ENCODE data around the gene NAA25. TPM values are rescaled to one million over a fixed set of nuclear protein-coding genes. Genes with fewer than 3 reads are reported as not detected.
"Not testable (repeated sequence)": the region's sequence is repeated elsewhere in the genome, so short reads cannot be mapped to it uniquely, and the experiment has no call there.

The NAA25 gene
- total RNA-seq, 1 experiment from 2014 or later, result 17.4 TPM

DNA sequence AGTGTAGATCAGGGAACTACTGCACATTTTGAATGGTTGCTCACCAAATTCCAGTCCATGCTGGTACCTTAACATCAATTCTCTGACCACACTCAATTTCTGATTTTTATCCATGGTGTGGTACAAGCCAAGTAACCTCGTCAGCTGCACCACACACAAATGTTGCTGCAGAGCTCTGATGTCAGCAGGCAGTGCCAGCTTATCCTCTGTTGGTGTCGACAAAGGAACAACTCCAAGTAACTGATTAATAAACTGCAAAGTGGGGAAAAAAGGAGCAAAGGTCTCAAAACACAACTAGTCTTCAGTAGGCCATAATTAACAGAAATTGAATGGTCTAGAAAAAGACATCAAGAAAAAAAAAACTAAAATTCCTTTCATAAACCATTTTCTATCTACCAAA lies 47.4 kb downstream of the NAA25 start:
- no peak for DNase-seq (ENCODE audit: low read depth)

DNA sequence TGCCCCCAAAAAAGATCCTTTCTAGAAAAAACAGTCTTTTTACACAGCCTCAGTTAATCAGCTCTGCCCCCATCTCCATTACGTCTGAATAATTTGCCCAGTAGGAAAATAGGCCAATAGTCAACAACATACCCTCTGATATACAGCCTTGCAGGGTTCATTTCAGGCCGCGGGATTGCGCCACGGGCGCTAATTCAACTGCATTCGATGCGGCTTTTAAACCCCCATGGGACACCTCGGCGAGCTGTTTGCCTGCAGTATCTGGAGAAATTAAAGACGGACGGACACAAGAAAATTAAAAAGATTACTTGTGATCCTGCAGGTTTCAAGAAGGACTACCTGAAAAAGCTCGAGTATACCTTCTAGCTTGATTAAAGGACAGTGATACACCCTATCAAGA lies 59.2 kb downstream of the NAA25 start:
- DNase-seq (ENCODE audit: low read depth), result no peak

DNA sequence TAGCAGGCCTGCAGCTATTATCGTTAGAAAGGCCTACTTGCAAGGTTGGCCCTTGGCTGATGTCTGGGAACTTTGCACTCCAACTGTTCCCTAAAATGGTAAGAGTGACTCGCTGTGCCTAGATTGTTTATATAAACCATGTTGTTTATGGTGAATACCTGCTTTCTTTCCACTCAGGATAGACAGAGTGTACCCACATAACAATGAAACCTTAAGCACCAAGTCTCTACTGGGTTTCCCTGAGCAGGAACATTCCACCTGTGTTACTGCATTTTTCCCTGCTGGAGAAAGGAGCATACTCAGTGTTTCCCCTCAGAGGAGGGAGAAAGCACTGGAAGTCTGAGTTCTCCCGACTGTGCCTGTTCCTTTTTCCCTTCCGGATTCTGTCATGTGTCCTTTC lies 62.6 kb downstream of the NAA25 start:
- DNase-seq (ENCODE audit: low read depth), result peak; percentile 42

DNA sequence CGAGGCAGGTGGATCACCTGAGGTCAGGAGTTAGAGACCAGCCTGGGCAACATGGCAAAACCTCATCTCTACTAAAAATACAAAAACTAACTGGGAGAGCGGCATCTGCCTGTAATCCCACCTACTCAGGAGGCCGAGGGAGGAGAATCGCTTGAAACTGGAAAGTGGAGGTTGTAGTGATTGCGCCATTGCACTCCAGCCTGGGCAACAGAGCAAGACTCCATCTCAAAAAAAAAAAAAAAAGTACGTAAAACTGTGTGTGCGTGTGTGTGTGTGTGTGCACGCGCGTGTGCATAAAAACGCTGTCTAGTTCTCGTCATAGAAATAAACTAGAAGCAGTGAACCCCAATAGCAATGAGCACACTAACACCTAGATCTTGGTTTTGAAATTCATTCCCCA lies 72.0 kb downstream of the NAA25 start:
- not testable (repeated sequence) for DNase-seq (ENCODE audit: low read depth)

DNA sequence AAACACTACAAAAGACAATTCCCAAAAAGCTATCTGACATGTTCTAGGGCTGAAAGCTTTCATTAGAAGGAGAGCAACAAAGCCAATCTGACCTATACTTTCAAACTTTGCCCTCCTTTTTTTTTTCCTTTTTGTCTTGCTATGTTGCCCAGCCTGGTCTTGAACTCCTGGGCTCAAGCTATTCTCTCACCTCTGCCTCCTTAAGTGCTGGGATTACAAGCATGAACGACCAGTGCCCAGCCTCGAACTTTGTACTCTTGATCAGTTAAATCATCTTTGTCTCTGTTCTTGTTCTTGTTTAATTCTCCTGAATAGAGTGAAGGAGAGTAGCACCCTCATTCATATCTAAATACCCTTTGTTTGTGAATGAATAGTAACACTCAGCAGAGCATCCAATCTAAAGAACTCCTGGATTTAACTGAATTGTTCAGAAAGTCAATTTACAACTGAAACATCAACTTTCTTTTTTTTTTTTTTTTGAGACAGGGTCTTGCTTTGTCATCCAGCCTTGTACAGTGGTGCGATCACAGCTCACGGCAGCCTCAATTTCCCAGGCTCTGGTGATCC lies 73.3 kb downstream of the NAA25 start:
- DNase-seq (ENCODE audit: low read depth), result no peak

DNA sequence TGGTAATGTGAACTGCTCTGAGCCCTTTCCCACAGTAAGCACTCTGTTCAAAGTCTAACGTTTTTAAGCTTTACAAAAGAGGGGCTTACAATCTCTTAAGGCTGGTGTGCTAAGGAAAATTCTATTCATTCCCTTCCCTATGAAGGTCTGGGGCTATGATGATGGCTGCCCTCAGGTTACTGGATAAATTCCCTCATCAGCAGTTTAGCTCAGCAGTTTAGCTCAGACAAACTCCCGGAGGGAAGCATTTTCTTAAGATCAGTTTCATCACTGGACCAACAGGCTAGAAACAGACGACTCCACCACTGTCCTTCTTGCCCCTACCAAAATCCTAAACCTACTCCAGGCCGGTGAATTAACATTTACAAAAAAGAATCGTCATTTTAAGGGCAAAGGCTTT lies 76.3 kb downstream of the NAA25 start:
- no peak for DNase-seq (ENCODE audit: low read depth)

DNA sequence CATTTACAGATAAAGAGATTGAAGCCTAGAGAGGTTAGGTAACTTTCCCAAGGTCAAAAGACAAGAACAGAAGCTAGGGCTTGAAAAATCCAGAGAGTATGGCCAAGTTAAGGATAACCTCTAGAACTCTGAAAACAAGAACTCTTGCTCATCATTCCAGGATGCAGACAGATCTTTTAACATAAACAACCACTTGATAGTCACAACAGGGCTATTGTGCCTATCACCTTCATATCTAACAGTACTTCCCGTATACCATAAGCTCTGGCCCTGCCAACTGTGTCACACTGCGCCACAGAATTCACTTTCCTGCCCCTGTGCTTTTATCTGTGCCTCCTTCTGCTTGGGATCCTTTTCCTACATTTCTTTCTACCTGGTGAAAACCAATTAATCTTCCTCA lies 77.1 kb downstream of the NAA25 start:
- no peak for DNase-seq (ENCODE audit: low read depth)

DNA sequence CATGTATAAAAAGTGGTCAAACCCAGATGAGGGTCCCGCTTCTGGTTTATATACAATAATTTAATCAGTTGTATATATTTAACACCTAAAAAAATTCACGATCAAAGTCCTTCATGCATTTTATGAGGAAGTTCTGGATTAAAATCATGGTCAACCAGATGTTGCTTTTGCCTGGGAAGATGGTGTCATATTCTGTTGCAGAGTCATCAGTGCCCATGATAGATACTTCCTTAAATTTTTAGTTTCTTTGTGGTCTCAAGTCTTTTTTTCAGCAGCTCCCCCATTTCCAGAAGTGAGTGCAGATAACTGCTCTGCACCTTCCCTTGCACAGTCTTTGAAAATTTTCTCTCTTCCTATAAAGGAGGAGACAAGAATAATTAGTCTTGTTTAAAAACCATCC lies 79.3 kb downstream of the NAA25 start:
- DNase-seq (ENCODE audit: low read depth), result no peak

DNA sequence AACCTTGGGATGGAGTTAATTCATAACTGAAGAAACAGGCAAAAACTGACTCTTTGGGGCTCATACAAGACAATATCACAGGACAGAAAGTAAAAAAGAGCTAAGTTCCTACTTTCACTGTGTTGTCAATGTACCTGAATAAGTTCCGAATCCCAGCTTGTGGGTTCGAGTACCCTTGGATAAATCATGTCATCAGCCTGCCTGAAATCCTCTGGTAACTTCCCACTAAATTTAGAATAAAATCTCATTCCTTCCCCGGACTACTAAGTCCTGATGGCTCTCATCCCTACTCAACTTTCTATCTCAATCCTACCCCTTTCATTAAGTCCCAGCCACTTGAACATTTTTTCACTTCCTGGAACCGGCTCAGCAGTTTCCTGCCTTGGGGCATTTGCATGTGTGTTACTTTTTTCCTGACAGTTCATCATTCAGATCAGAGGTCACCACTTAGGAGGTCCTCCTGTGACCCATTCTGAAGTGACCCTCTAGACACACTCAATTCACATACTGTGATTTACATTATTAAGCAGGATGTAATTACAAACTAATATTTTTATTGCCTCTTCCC lies 82.7 kb downstream of the NAA25 start:
- peak; percentile 49 for DNase-seq (ENCODE audit: low read depth)

DNA sequence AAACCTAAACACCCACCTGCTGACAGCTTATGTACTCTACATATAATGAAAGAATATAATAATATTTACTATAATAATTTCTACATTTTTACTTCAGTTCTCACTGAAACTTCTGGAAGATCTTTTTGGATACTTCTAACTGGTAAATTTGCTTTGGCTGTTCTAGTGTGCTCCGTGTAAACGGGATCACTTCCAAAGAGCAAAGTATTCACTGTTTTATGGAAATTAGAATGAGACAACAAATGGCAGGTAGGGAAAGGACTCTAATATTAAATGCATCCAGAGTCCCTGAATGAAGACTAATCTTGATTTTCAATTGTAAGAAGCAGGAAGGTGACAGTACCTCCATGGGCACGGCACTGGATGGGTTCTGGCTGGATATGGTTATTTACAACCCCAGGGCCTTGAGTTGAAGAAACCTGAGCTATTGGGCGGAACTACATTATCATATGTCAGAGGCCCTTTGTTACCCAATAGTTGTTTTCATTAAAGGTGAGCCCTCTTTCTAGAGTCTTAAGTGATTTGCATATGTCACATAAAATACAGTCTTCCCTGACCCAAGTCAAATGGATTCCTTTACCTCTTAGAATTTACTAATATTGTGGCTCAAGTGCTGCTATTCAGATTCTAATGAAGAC lies 84.7 kb downstream of the NAA25 start:
- DNase-seq (ENCODE audit: low read depth), result no peak

DNA sequence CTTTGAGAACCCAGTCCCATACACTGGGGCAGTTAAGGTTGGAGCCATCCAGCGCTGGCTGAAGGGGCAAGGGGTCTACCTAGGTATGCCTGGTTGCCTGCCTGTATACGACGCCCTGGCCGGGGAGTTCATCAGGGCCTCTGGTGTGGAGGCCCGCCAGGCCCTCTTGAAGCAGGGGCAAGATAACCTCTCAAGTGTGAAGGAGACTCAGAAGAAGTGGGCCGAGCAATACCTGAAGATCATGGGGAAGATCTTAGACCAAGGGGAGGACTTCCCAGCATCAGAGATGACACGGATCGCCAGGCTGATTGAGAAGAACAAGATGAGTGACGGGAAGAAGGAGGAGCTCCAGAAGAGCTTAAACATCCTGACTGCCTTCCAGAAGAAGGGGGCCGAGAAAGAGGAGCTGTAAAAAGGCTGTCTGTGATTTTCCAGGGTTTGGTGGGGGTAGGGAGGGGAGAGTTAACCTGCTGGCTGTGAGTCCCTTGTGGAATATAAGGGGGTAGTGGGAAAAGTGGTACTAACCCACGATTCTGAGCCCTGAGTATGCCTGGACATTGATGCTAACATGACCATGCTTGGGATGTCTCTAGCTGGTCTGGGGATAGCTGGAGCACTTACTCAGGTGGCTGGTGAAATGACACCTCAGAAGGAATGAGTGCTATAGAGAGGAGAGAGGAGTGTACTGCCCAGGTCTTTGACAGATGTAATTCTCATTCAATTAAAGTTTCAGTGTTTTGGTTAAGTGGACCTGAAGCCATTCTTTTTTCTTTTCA lies 86.2 kb downstream of the NAA25 start:
- no peak for DNase-seq (ENCODE audit: low read depth)

DNA sequence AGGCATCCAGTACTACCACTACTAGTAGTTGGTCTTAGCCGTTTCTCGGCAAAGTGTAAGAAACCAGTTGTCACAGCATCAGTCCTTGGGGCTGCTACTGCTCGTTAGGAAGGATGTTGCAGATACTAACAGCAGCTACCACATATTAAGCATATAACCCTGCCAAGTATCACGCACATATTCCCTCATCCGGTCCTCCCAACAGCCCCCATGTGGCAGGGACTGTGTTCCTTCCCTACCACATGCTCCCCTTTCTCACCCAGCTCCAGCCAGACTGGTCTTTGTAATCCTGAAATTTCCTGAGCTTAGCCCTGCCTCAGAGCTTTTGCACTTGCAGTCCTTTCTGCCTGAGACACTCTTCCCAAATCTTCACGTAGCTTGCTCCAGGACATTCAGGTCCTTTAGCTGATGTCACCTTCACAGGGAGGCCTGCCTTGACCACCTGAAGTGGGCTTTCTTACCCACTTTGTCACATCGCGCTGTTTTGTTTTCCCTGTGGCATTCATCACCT lies 87.6 kb downstream of the NAA25 start:
- no peak for DNase-seq (ENCODE audit: low read depth)

DNA sequence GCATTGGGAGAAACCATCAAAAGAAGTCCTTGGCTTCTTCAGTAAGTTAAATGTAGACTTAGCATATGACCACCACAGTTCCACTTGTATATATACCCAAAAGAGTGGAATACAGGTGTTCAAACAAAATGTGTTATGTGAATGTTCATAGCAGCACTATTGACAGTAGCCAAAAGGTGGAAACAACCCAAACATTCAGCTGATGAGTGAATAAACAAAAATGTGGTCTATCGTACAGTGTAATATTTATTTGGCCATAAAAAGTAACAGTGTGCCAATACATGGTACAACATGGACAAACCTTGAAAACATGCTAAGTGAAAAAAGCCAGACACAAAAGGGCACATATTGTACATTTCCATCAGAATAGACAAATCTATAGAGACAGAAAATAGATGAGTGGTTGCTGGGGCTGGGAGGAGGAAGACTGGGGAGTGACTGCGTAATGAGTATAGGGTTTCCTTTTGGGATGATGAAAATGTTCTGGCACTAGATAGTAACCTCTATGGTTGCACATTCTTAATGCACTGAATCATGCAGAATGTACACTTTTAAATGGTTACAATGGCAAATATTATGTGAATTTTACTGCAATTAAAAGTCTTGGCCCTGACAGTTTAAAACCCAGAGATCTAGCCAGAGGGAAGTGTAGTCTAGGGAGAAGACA lies 89.9 kb downstream of the NAA25 start:
- peak; percentile 48 for DNase-seq (ENCODE audit: low read depth)

DNA sequence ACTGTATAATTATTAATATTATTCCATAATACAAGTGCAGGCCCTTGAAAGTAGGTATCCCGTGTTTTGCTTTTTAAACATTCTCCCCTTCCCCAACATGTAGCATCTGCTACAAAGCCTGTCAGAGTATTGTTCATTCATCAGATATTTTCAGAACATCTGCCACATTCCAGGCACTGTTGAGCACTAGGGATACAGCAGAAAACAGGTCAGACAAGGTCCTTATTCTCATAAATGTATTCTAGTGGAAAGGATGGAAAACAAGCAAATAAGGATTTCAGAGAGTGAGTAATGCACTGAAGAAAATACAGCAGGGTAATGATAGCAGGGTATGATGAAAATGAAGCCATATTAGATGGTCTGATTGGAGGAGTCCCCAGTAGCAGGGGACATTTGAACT lies 91.5 kb downstream of the NAA25 start:
- DNase-seq (ENCODE audit: low read depth), result no peak

DNA sequence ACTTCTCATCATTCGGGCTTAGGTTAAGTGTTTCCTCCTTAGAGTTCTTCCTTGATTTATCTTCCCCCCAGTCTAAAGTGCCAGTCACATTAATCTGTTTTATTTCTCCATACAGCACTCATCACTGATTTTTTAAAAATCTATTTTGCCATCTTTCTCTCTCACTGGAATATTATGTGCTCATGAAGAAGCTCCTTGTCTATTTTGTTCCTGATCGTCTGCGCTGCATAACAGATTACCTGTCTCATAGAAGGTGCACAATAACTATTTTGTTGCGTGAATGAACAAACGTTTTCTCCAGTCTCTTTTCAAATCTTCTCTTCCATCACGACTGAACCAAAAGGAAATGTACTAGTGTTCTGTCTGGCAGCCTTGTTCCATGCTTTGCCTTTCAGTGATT lies 92.6 kb downstream of the NAA25 start:
- DNase-seq (ENCODE audit: low read depth), result no peak

DNA sequence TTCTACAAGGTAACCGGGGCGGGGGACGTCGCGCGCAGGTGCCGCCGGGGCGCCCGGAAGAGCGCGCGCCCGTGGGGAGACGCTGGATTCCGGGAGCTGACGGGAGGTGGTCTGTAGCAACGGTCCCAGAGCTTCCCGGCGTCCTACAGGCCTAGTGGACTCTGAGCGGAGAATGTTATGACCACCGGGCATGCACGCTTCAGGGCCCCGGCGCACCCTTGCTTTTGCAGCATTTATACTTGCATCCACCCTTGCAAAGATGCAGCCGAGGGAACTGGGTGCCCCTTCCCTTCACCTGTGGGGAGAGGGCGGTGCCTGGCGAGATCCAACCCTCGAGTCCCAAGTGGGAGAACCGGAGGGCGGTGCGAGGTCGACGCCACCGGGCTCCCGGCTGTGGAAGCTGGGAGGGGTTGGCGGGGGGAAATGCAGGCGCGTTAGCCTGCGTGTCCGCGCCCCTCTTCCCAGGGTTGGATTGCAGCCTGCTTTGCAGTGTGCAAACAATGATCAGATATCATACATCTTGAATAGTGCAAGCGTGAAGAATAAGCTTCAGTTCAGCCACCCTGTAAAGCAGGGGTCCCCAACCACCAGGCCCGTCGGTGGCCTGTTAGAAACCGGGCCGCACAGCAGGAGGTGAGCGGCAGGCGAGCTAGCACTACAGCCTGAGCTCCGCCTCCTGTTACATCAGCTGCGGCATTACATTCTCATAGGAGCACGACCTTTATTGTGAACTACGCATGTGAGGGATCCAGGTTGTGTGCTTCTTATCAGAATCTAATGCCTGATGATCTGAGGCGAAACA lies 94.8 kb downstream of the NAA25 start:
- peak; percentile 64 for DNase-seq (ENCODE audit: low read depth)

DNA sequence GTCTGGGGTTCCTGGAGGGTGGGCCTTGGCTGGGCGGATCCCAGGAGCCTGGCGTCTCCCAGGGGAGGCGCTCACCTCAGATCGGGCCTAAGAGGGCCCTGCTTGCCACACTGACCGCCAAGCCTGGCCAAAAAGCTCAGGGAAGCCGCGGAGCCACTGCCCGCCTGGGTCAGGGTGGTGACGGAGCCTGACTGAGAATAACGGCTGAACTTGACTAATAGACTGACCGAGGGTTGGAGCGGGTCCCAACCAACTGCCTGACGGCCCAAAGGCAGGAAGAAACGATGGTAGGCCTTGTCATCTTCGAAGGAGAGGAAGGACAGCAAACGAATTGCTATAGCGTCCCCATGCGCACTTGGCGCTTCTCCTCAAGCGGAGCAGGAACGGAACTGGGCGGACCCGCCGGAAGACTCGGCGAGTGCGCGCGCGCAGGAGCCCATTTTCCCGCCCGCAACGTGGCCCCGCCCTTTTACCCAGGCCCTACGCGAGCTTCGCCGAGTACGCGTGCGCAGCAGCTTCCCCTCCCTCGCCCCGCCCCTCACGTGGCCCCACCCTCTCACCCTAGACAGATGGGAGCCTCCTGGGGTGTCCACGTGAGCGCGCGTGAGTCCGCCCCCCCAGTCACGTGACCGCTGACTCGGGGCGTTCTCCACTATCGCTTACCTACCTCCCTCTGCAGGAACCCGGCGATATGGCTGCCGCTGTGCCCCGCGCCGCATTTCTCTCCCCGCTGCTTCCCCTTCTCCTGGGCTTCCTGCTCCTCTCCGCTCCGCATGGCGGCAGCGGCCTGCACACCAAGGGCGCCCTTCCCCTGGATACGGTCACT lies 95.6 kb downstream of the NAA25 start, which contains the start of the genes ERP29 and TMEM116:
Gene ERP29 (plus strand): TSS at position 652 of the 826 bp plus-strand sequence. CDS start 40 bp downstream, at position 692.
Gene TMEM116 (minus strand): TSS at position 391 of the 826 bp plus-strand sequence. CDS start 7,895 bp downstream, outside the sequence.
- DNase-seq (ENCODE audit: low read depth), result peak; percentile 96

DNA sequence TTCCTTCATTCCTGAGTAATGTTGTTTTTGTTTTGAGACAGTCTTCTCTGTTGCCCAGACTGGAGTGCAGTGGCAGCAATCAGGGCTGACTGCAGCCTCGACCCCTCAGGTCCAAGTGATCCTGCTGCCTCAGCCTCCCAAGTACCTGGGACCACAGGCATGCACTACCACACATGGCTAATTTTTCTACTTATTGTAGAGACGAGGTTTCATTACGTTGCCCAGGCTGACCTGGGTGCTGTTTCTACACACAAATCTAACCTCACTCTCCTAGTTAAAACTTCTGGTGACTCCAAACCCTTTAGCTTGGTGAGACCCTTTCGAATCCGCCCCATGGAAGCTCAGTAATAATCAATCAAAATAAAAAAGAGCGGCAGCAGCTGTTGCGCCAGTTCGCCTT lies 96.9 kb downstream of the NAA25 start:
- no peak for DNase-seq (ENCODE audit: low read depth)

DNA sequence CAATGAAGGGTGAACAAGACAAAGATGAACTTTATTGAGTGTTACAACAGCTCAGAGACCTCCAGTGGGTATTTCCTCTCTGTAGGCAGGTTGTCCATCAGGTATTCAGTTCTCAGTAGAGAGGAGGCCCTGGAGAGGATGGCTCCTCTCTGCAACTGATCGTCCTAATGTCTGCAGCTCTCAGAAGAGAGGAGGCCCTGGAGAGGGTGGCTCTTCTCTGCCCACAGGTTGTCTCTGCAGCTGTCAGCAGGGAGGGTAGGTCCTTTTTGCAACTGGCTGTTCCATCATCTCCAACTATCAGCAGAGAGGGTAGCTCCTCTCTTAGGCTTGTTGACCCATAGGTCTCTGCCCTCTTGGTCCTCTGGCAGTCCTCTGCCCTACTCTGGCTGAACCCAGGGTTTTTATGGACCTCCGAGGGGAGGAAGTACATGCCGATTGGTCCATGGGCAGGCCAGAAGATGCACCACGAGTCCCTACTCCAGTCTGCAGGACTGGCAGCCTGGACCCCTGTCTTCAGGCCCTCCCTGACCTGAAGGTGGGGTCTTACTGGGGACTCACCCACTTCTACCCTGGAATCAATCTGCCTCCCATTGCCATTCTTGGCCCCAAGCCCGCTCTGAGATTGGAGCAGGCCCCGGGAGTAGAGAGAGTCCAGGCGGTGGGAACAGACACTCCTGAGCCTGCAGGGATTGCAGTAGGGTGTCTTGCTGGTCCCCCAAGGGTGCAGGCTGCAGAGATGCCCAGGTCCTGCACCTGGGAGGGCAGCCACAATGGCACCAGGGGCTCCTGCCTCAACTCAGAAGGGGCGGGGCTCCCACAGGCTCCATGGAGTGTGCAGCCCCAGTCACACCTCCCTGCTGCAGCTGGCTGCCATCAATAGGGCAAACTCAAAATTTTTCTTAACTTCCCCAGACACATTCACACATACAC lies 97.9 kb downstream of the NAA25 start:
- no peak for DNase-seq (ENCODE audit: low read depth)
